SK-N-SH (cell line): ENCODE measurements around the gene GRIN2A. TPM values are rescaled to one million over a fixed set of nuclear protein-coding genes. Genes with fewer than 3 reads are reported as not detected.

ENCODE experiments used
- CTCF ChIA-PET: fragments of 300-600, 350-600 bp; formaldehyde crosslinking; extraction: SDS; loops from one replicate; lab custom pipeline; 2021; lab: Yijun Ruan, JAX
- POLR2A ChIA-PET: fragments of 350-600 bp; sonication (Branson Sonifier 250); formaldehyde crosslinking; extraction: SDS; loops from one replicate; lab custom pipeline; 2020; ENCODE audit warnings: antibody characterized with exemption, inconsistent platforms; lab: Yijun Ruan, JAX
- DNase-seq: peaks from one replicate; pipeline ENCODE4 v3.0.0; 2012
- H2AFZ ChIP-seq: fragments of 200-600 bp; sonication (generic); 2 replicates; pipeline ENCODE4 v1.8.1; 2016; ENCODE audit warnings: antibody characterized with exemption, mild to moderate bottlenecking, low read depth
- H3F3A ChIP-seq: fragments of 200-600 bp; sonication (generic); replicated peaks from 2 replicates; pipeline ENCODE3; 2016; ENCODE audit warnings: antibody characterized with exemption, mild to moderate bottlenecking; ENCODE audit not compliant: insufficient read depth
- H3K27ac ChIP-seq, 2 experiments: fragments of 200-500 bp in 1 of 2; fragments of 200-600 bp in 1 of 2; sonication (Bioruptor generic) in 1 of 2; sonication (generic), shearing (Covaris generic) in 1 of 2; 2 replicates each; pipeline versions ENCODE4 v1.5.1 to v1.6.1; 2014 to 2016; ENCODE audit warnings: low read depth in 2 of 2, inconsistent platforms in 1 of 2, low read length in 1 of 2, mild to moderate bottlenecking in 1 of 2, mixed read lengths in 1 of 2
- H3K27me3 ChIP-seq: fragments of 200-600 bp; sonication (generic), shearing (Covaris generic); 2 replicates; pipeline ENCODE4 v1.6.1; 2016; ENCODE audit warnings: mixed run types; ENCODE audit not compliant: insufficient read depth
- H3K36me3 ChIP-seq, 2 experiments: fragments of 200-500 bp in 1 of 2; fragments of 200-600 bp in 1 of 2; sonication (Bioruptor generic) in 1 of 2; sonication (generic) in 1 of 2; replicated peaks in 1 of 2; 2 replicates each; pipeline versions ENCODE3 to v1.5.1; 2014 to 2016; ENCODE audit warnings: low read length in 1 of 2, mild to moderate bottlenecking in 1 of 2; ENCODE audit not compliant: insufficient read depth in 2 of 2, control insufficient read depth in 1 of 2
- H3K4me1 ChIP-seq, 2 experiments: fragments of 200-500 bp in 1 of 2; fragments of 200-600 bp in 1 of 2; sonication (Bioruptor generic) in 1 of 2; sonication (generic), shearing (Covaris generic) in 1 of 2; 2 replicates each; pipeline versions ENCODE4 v1.5.1 to v1.6.1; 2014 to 2016; ENCODE audit warnings: low read depth in 1 of 2, low read length in 1 of 2, mixed run types in 1 of 2; ENCODE audit not compliant: insufficient read depth in 2 of 2, control insufficient read depth in 1 of 2
- H3K4me2 ChIP-seq: fragments of 200-600 bp; sonication (generic), shearing (Covaris generic); 2 replicates; pipeline ENCODE4 v1.6.1; 2017; ENCODE audit warnings: mixed run types
- H3K4me3 ChIP-seq, 2 experiments: fragments of 200-500 bp in 1 of 2; fragments of 200-600 bp in 1 of 2; sonication (Bioruptor generic) in 1 of 2; sonication (generic), shearing (Covaris generic) in 1 of 2; 2 replicates each; pipeline versions ENCODE4 v1.5.1 to v1.8.1; 2014 to 2016; ENCODE audit warnings: low read depth in 2 of 2, inconsistent platforms in 1 of 2, low read length in 1 of 2, mild to moderate bottlenecking in 1 of 2, mixed read lengths in 1 of 2, moderate library complexity in 1 of 2
- H3K79me2 ChIP-seq: fragments of 200-600 bp; sonication (generic); 2 replicates; pipeline ENCODE4 v1.8.1; 2017; ENCODE audit warnings: mild to moderate bottlenecking; ENCODE audit not compliant: insufficient read depth
- H3K9ac ChIP-seq: fragments of 200-600 bp; sonication (generic); 2 replicates; pipeline ENCODE4 v1.6.1; 2017; ENCODE audit warnings: mixed run types
- H3K9me2 ChIP-seq: fragments of 200-600 bp; sonication (generic); 2 replicates; pipeline ENCODE4 v1.6.1; 2017; ENCODE audit warnings: mixed run types
- H3K9me3 ChIP-seq: fragments of 200-600 bp; sonication (generic); 2 replicates; pipeline ENCODE4 v1.6.1; 2017; ENCODE audit warnings: mixed run types, mild to moderate bottlenecking, moderate library complexity
- H4K20me1 ChIP-seq: fragments of 200-600 bp; sonication (generic); 2 replicates; pipeline ENCODE4 v1.6.1; 2017; ENCODE audit warnings: mild to moderate bottlenecking, mixed run types; ENCODE audit not compliant: insufficient read depth
- EP300 ChIP-seq, 2 experiments: IDR thresholded peaks; 2 replicates each; pipeline versions ENCODE4 v1.4.0 to v1.6.1; 2012; ENCODE audit warnings: borderline replicate concordance in 1 of 2, low read depth in 1 of 2, low read length in 1 of 2
- FOSL2 ChIP-seq: IDR thresholded peaks from 2 replicates; pipeline ENCODE4 v1.4.0; 2012; ENCODE audit warnings: low read depth, mild to moderate bottlenecking, moderate library complexity, borderline replicate concordance
- FOXJ3 ChIP-seq: sonication (generic); formaldehyde crosslinking; IDR thresholded peaks from 2 replicates; pipeline ENCODE4 v1.5.1; 2020; ENCODE audit warnings: mild to moderate bottlenecking, missing genetic modification reagents
- GABPA ChIP-seq: IDR thresholded peaks from 2 replicates; pipeline ENCODE4 v1.4.0; 2012; ENCODE audit warnings: low read depth, mild to moderate bottlenecking
- JUND ChIP-seq: IDR thresholded peaks from 2 replicates; pipeline ENCODE4 v1.4.0; 2012
- MEF2A ChIP-seq: IDR thresholded peaks from 2 replicates; pipeline ENCODE4 v1.4.0; 2012; ENCODE audit warnings: low read depth, borderline replicate concordance
- MXI1 ChIP-seq: IDR thresholded peaks from 2 replicates; pipeline ENCODE4 v1.6.1; 2012; ENCODE audit warnings: mild to moderate bottlenecking, low read depth, low read length, improper control_type of control experiment
- POLR2AphosphoS5 ChIP-seq: IDR thresholded peaks from 2 replicates; pipeline ENCODE4 v1.6.1; 2012; ENCODE audit warnings: low read depth, low read length
- REST ChIP-seq: IDR thresholded peaks from 2 replicates; pipeline ENCODE4 v1.6.1; 2012; ENCODE audit warnings: mild to moderate bottlenecking, low read depth, low read length, moderate library complexity
- SIN3A ChIP-seq: IDR thresholded peaks from 2 replicates; pipeline ENCODE4 v1.6.1; 2012; ENCODE audit warnings: low read depth, mild to moderate bottlenecking, low read length, moderate library complexity, borderline replicate concordance
- SMC3 ChIP-seq: IDR thresholded peaks from 2 replicates; pipeline ENCODE4 v1.6.1; 2012; ENCODE audit warnings: low read depth, low read length, improper control_type of control experiment
- TCF12 ChIP-seq: IDR thresholded peaks from 2 replicates; pipeline ENCODE4 v1.4.0; 2012
- TEAD4 ChIP-seq: IDR thresholded peaks from 2 replicates; pipeline ENCODE4 v1.4.0; 2012; ENCODE audit warnings: mild to moderate bottlenecking, borderline replicate concordance; ENCODE audit not compliant: insufficient read depth
- YY1 ChIP-seq: IDR thresholded peaks from 2 replicates; pipeline ENCODE4 v1.4.0; 2012; ENCODE audit warnings: low read depth, mild to moderate bottlenecking
- WGBS: methylation state at CpG from one replicate; pipeline ENCODE4 v1.1.6; 2017; ENCODE audit warnings: low lambda C conversion rate; 5-methylcytosine and 5-hydroxymethylcytosine counted together
- polyA plus RNA-seq, 3 experiments: library from polyadenylated mRNA; depleted of rRNA; stranded (reverse); fragments of >200 nt; gene quantifications; 2 replicates each; pipeline ENCODE4 v1.2.3, GENCODE V29; 2012
- TF ChIP-seq, protein P1 (sequence below): IDR thresholded peaks from 2 replicates; pipeline ENCODE4 v1.4.0; 2012; ENCODE audit warnings: low read depth, borderline replicate concordance

GRIN2A gene
- polyA plus RNA-seq, 1 of the 3 experiments (the other 2 are of a cell fraction) = not detected

- TF ChIP-seq TEAD4 (no peak), EP300 (IDR thresholded peaks at IDR 0.05; ENCODE audit: borderline replicate concordance in 1 of 2, low read depth in 1 of 2, low read length in 1 of 2) (no peak)
Measured at GRCh38 chr16:9805109-9805508, 377.1 kb downstream of the GRIN2A start (continued).

DNA sequence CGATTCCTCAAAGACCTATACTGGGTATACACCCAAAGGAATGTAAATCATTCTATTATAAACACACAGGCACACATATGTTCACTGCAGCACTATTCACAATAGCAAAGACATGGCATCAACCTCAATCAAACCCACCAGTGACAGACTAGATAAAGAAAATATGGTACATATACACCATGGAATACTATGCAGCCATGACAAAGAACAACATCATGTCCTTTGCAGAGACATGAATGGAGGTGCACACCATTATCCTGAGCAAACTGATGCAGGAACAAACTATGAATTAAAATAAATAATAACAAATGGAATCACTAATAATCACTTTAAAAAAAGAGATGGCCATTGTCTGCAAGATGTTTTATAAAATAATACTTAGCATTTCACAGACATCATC lies 380.1 kb downstream of the GRIN2A start:
- no peak overlapping the region for H3K4me3 ChIP-seq
- no peak for TF ChIP-seq MEF2A
- TF ChIP-seq YY1 = no peak
- TF ChIP-seq JUND = no peak
- TF ChIP-seq, protein P1, sequence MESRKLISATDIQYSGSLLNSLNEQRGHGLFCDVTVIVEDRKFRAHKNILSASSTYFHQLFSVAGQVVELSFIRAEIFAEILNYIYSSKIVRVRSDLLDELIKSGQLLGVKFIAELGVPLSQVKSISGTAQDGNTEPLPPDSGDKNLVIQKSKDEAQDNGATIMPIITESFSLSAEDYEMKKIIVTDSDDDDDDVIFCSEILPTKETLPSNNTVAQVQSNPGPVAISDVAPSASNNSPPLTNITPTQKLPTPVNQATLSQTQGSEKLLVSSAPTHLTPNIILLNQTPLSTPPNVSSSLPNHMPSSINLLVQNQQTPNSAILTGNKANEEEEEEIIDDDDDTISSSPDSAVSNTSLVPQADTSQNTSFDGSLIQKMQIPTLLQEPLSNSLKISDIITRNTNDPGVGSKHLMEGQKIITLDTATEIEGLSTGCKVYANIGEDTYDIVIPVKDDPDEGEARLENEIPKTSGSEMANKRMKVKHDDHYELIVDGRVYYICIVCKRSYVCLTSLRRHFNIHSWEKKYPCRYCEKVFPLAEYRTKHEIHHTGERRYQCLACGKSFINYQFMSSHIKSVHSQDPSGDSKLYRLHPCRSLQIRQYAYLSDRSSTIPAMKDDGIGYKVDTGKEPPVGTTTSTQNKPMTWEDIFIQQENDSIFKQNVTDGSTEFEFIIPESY = no peak
- no peak for TF ChIP-seq TCF12
- H3K9me3 ChIP-seq = no peaks in the 10 kb centered on the region
- no peak overlapping the region for H3K9ac ChIP-seq
- no peak overlapping the region for H3K27ac ChIP-seq
- no peaks in the 10 kb centered on the region for H3F3A ChIP-seq
- POLR2A ChIA-PET = no interaction called here
- no peaks in the 10 kb centered on the region for H4K20me1 ChIP-seq
- no peak overlapping the region for H3K4me2 ChIP-seq
- H3K27me3 ChIP-seq = no peaks in the 10 kb centered on the region
- DNase-seq = no peak
- H3K9me2 ChIP-seq = no peaks in the 10 kb centered on the region
- H3K79me2 ChIP-seq = no peaks in the 10 kb centered on the region
- CTCF ChIA-PET = no interaction called here
- WGBS = 13% methylated on average over 1 of the region's 1 CpG
- no peaks in the 10 kb centered on the region for H3K36me3 ChIP-seq
- no peak overlapping the region for H2AFZ ChIP-seq
- H3K4me1 ChIP-seq = no peaks in the 10 kb centered on the region

- no peak for DNase-seq
- Histone ChIP-seq H3K79me2 (no peaks in the 10 kb centered on the region), H3K4me3 (no peak overlapping the region), H3F3A (no peaks in the 10 kb centered on the region), H3K9me2 (no peaks in the 10 kb centered on the region), H3K9me3 (no peaks in the 10 kb centered on the region), H3K27me3 (no peaks in the 10 kb centered on the region), H2AFZ (no peak overlapping the region), H3K36me3 (no peaks in the 10 kb centered on the region), H3K4me2 (no peak overlapping the region), H3K27ac (no peak overlapping the region), H3K4me1 (no peaks in the 10 kb centered on the region), H3K9ac (no peak overlapping the region), H4K20me1 (no peaks in the 10 kb centered on the region)
- POLR2A ChIA-PET = no interaction called here
- CTCF ChIA-PET = no interaction called here
- TF ChIP-seq MXI1 (no peak), SMC3 (no peak), POLR2AphosphoS5 (no peak), FOXJ3 (no peak), YY1 (no peak), REST (no peak), SIN3A (no peak), GABPA (no peak), FOSL2 (no peak)
- WGBS = 43% methylated on average over 1 of the region's 1 CpG
Measured at GRCh38 chr16:9801651-9802050, 380.6 kb downstream of the GRIN2A start.
